HG02973 (cell line): ENCODE results near the gene C1orf226.
"Not testable (repeated sequence)": the region's sequence is repeated elsewhere in the genome, so short reads cannot be mapped to it uniquely, and the experiment has no call there.

ENCODE experiments used
- ATAC-seq: cut with Tn5 transposase; IDR thresholded peaks from one replicate; pipeline ENCODE4 v1.9.1; 2021; ENCODE audit warnings: moderate library complexity; ENCODE audit not compliant: unreplicated experiment

C1orf226 gene

DNA sequence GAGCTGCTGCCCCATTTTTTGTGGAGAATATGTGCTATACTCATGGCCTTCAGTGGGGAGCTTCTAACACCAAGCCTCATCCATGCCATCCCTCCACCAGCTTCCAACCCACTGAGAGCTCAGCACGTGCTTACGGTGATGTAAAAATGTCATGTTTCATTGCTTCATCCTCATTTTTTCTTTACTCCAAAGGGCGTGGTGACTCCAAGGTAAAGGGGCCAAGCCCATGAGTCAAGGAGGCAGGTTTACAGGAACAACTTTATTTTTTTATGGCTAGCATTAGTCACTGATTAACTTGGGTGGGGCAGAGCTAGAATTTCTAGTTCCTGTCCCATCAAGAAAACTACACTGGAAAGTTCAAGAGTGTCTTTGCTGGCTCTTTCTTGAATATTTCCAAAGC is at the start of gene C1orf226:
C1orf226 (plus strand) TSS at position 346 of the 400 bp plus-strand sequence. CDS start 174 bp downstream, outside the sequence.
- no peak for ATAC-seq

GRCh38 chr1:162333991-162334390 is 47.5 kb upstream of the C1orf226 start:
- no peak for ATAC-seq

DNA sequence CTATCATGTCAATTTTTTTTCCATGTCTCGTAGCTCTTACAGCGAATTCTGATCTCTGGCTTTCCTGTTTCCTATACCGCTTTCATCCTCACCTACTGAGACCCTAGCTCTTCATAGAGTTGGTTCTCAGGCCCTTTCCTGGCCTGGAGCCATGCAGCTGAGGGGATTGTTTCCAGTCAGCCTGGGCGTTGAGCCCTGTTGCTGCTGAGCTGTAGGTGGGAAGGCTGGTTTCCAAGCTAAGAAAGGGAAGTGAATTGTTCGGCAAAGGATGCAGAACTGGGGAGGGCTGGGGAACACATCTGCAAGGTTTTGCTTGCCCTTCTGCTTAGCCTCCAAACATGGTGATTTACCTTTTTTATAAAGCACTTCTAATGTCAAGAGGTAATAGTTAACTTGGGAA is 46.4 kb upstream of the C1orf226 start:
- ATAC-seq: no peak

DNA sequence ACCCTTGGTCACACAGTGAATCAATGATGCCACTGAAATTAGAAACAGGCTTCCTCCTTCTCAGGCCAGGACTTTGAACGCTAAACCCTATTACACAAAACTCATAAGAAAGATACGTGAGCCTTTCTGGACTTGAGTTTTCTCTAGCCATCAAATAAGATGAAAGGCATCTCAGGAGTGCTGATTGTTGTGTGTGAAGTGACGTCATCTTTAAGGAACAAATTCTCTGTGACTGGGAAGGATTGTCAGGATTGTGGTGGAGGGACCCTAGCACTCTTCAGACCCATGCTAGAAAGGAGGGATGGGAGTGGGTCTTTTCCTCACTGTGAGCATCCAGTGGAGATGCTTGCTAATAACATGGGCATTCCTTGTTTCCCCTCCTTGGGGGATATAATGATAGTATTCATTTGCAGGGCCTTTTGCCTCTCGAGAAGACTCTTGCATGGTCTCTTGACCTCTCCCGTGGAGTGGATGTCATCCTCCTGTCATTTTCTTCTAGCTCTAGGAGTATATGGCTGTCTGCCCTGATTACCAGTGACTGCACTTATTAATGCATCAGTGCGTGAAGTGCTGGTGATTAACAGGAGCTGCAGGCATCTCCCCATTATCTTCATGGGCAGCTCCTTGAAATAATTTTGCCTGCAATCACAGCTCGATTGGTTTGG is 44.8 kb upstream of the C1orf226 start:
- no peak for ATAC-seq

GRCh38 chr1:162342452-162342983 is 39.0 kb upstream of the C1orf226 start:
- no peak for ATAC-seq

DNA sequence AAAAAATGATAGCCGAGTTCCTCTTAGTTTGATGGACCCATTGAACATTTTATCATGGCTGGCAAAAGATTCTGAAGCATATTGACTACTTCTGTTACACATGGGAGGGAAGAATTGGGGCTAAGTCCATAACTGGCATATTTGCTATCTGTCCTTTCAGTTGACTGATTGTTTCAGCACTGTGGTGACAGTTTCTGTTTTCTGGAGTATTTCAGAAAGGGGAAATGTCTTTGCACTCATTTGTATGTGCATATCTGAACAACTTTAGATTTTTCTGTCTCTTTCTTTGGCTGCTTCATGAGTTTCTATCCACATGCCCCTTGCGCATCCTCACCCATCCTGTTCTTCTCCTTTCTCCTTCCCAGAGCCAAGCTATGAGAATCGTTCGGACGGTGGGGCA is 38.1 kb upstream of the C1orf226 start:
- ATAC-seq: no peak

DNA sequence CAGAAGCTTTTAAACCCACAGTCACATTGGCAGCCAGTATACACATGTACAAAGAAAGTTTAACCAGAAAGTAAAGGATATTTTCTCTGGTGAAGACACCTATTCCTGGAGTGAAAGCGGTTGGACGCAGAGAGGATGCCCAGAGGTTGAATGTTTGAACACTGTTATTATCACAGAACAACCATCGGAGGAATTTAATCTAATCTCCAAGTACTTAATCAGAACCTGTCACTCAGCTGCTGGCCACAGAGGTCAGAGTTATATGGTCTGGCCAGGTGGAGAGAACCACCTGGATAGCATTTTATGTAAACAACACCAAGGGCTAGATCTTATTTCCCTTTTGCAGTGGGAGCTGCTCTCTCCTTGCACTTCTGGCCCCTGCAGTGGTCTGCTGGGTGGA is 34.2 kb upstream of the C1orf226 start:
- ATAC-seq: no peak

GRCh38 chr1:162349635-162350330 is 31.7 kb upstream of the C1orf226 start:
- ATAC-seq: no peak

DNA sequence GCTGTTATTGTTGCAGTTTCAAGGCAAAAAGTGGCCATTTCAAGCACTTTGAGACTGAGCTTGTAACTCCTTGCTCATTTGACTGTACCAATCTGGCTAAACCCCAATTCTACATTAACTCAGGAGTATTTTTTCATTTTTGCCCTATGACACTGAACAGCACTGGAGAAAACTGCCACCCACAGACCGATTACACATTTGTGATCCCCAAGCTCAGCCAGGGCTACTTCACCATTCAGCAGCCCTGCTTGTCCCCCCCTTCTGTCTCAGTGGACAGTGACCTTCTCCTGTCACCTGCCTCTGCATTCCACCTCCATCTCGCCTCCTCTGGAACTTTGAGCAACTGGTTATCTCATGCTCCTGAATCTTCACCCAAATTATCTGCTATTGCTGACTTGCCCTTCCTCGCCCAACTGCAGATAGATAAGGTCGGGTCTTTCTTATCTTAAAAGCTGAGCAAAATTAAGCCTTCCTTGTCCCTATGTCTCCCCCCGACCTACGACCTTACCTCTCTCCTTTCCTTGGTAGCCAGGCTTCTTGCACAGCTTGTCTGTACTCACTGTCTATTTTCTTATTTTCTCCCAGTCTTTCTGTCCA is 30.2 kb upstream of the C1orf226 start:
- no peak for ATAC-seq

- ATAC-seq: not testable (repeated sequence)
Measured at GRCh38 chr1:162351874-162352273, 29.7 kb upstream of the C1orf226 start.

- ATAC-seq: no peak
Measured at GRCh38 chr1:162353078-162353477, 28.4 kb upstream of the C1orf226 start.

DNA sequence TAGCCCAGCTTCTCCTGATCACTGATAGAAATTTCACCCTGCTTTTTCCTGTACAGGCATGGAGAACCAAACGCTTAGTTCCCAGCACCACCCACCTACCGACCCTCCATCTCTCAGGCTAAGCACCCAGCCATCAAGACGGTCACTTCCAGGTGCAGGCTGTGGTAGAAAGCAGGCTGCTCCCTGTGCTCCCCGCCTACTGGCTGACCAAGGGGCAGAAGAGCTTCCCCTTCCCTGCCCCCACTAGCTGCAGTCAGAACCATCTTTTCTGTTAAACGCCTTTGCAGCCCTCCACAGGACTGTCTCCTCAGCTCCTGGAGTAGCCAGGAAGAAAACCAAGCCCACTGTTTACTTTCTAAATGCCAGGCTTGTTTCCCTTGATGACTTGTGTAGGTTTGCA is 27.8 kb upstream of the C1orf226 start:
- ATAC-seq: no peak

- no peak for ATAC-seq
Measured at GRCh38 chr1:162357681-162358266, 23.8 kb upstream of the C1orf226 start.

- no peak for ATAC-seq
Measured at GRCh38 chr1:162358928-162359327, 22.6 kb upstream of the C1orf226 start.

GRCh38 chr1:162359523-162360236 is 21.8 kb upstream of the C1orf226 start:
- no peak for ATAC-seq

DNA sequence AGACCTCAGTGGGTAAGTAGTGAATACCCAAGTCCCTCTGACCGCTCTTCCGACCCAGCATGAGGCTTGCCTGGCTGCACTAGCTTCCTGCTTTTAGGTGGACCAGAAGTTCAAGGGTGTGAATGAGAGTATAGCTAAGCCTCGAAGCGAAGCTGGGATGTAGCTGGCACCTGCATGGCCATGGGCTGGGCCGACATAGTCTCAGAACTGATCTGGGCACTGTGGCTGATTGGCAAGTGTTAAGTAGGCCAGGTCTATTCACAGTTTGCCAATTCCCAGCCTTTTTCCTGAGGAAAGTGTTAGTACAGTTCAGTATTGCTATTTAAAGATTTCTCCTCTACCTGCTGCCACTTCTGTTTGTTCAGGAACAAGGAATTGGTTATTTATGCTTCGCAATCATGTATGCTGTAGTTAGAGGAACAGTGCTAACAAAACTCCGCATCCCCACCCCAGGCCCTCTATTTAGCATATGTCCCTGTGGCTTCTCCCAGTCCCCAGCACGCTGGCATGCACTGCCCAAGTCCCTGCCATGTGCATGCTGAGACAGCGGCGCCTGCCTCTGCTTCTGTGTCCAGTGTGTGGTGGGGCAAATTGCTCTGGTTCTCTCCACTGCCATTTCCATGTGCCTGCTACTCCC is 21.2 kb upstream of the C1orf226 start:
- ATAC-seq: no peak

DNA sequence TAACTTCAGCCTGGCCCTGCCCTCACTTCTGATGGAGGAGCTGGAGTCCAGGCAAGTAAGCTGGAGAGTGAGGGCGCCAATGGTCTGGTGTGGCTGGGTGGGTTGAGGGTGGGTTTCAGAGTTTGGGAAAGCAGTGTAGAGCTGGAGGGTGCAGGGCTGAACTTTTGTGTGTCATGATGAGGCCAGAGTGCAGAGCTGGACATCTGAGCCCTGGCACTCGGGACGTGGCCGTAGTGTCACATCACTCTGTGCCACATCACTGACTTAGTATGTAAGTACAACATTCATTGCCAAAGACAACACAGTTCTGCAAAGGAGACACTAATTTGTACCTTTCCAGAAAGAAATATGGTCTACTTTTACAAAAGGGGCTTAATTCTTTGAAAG is 20.7 kb upstream of the C1orf226 start:
- no peak for ATAC-seq

- peak; percentile 18 for ATAC-seq
Measured at GRCh38 chr1:162361349-162361748, 20.2 kb upstream of the C1orf226 start.

- no peak for ATAC-seq
Measured at GRCh38 chr1:162363823-162364222, 17.7 kb upstream of the C1orf226 start.

DNA sequence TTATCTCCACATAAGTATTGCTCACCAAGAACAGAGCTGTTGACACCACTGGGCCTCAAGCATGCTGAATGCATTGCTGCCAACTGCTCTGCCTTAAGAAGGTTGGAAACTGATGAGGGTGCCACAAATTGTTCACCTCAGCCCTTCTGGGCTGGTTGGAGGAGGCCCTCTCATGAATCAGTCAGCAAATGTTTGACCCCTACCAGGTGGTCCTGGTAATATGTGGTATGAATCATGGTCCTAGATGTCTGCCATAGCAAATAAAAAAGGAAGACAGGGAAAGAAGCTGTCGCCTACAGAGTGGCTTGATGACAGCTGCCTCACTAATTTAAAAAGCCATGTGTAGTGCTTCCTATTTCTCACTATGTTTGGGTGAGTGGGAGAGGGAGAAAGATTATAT is 17.0 kb upstream of the C1orf226 start:
- no peak for ATAC-seq
